Activated T-cell treated with anti-CD3 and anti-CD28 coated beads for 4 hours (primary cell): ENCODE measurements around the gene UBE2V1.
"Not testable (repeated sequence)": the region's sequence is repeated elsewhere in the genome, so short reads cannot be mapped to it uniquely, and the experiment has no call there.

ENCODE experiments used
- DNase-seq: peaks from one replicate; pipeline ENCODE4 v3.0.0-alpha.2; 2020

UBE2V1 gene

GRCh38 chr20:50112512-50113419, at the start of gene UBE2V1:
Gene UBE2V1 (minus strand): TSS chr20:50113150. CDS start chr20:50113128, 22 bp downstream.
- DNase-seq: peak; percentile 83

GRCh38 chr20:50161494-50161893, 48.5 kb upstream of the UBE2V1 start:
- DNase-seq: not testable (repeated sequence)

GRCh38 chr20:50153500-50154377, 40.8 kb upstream of the UBE2V1 start, which contains the start of gene PEDS1:
Gene PEDS1 (minus strand): TSS chr20:50153723. CDS start chr20:50153637, 86 bp downstream.
- peak; percentile 53 for DNase-seq

GRCh38 chr20:50153153-50153499, 40.2 kb upstream of the UBE2V1 start:
- DNase-seq: no peak

GRCh38 chr20:50152394-50153152, 39.6 kb upstream of the UBE2V1 start:
- DNase-seq: no peak

GRCh38 chr20:50151034-50151743, 38.2 kb upstream of the UBE2V1 start:
- DNase-seq: no peak

- DNase-seq: no peak
These were observed 36.7 kb upstream of the UBE2V1 start for GRCh38 chr20:50149481-50150254.

GRCh38 chr20:50146732-50147662, 34.0 kb upstream of the UBE2V1 start:
- DNase-seq: peak; percentile 76

- DNase-seq: no peak
These were observed 33.3 kb upstream of the UBE2V1 start for GRCh38 chr20:50146214-50146613.

- no peak for DNase-seq
These were observed 32.6 kb upstream of the UBE2V1 start for GRCh38 chr20:50145566-50145965.

- DNase-seq: no peak
These were observed 31.4 kb upstream of the UBE2V1 start for GRCh38 chr20:50144362-50144761.

GRCh38 chr20:50142812-50143211, 29.9 kb upstream of the UBE2V1 start:
- no peak for DNase-seq

GRCh38 chr20:50141811-50142561, 29.0 kb upstream of the UBE2V1 start:
- no peak for DNase-seq

GRCh38 chr20:50141018-50141675, 28.2 kb upstream of the UBE2V1 start:
- DNase-seq: no peak

GRCh38 chr20:50140339-50140859, 27.4 kb upstream of the UBE2V1 start:
- DNase-seq: no peak

- no peak for DNase-seq
These were observed 25.8 kb upstream of the UBE2V1 start for GRCh38 chr20:50138479-50139393.

- DNase-seq: no peak
These were observed 25.1 kb upstream of the UBE2V1 start for GRCh38 chr20:50138120-50138478.

GRCh38 chr20:50137702-50138101, 24.8 kb upstream of the UBE2V1 start:
- not testable (repeated sequence) for DNase-seq
